ENCODE data around the gene EHD4.

DNA sequence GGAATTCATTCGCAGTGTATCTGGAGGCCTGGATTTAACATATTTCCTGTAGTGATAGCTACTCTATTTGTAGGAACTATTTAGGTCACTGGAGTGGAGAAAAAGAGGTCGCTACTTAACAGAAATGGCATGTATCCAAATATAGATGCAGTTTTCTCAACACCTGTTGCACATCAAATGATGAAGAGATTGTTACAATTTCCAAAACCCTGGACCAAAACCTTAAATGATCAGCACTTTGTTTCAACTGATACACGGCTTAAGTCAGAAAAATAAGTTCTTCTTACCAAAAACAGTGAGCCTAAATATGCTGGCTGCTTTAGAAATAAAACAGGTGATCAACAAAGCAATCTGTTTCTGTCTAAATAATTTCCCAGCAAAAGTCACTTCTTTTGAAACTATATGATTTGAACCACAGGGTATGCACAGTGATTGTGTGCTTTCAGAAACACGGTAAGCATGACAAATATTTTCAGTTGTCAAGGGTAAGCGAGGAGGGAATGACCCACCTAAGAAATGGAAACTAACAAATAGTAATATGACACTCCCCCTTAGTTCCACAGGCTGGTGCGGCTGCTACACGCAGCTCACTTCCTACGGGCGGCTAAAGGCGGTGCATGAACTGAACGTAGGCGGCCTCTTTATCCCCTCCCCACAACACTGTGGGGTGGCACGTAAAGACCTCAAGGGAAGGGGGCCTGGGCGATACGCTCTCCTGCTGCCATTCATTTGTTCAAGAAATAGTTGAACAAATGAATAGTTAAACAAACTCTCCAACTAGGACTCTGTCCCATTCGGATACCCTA, 1.1 kb downstream of the EHD4 start:
- no peak for TF ChIP-seq POLR2A (IDR thresholded peaks at IDR 0.05; ENCODE audit: extremely low read depth, insufficient read length)
- no peak for TF ChIP-seq CTCF (IDR thresholded peaks at IDR 0.05; ENCODE audit: low read depth, low read length)
- peak; percentile 5; the same call in 1 of the 2 replicates for TF ChIP-seq MYC (IDR thresholded peaks at IDR 0.05; ENCODE audit: low read depth, low read length)
- TF ChIP-seq, protein P1, sequence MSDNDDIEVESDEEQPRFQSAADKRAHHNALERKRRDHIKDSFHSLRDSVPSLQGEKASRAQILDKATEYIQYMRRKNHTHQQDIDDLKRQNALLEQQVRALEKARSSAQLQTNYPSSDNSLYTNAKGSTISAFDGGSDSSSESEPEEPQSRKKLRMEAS (IDR thresholded peaks at IDR 0.05; ENCODE audit: low read depth, low read length) = no peak
